ENCODE data around the gene HPX. TPM values are rescaled to one million over a fixed set of nuclear protein-coding genes. Genes with fewer than 3 reads are reported as not detected.

HPX gene
- total and polyA plus RNA-seq, 2 of the 13 experiments (the other 11 are each of a cell fraction or from before 2014, with no cell fraction given), result 9.2 to 57.4 TPM

DNA sequence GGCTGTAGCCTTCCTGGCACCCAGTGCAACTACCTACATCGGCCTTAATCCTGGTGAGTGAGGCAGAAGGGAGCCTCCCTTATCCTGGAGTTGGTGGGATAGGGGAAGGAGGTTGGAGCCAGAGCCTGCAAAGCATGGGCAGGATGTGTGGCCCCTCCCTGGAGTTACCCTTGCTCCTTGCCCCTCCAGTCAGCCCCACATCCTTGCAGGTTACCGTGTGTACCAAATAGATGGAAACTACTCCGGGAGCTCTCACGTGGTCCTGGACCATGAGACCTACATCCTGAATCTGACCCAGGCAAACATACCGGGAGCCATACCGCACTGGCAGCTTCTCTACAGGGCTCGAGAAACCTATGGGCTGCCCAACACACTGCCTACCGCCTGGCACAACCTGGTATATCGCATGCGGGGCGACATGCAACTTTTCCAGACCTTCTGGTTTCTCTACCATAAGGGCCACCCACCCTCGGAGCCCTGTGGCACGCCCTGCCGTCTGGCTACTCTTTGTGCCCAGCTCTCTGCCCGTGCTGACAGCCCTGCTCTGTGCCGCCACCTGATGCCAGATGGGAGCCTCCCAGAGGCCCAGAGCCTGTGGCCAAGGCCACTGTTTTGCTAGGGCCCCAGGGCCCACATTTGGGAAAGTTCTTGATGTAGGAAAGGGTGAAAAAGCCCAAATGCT, 46.7 kb downstream of the HPX start:
- H3K4me2 ChIP-seq (ENCODE audit: low read depth, low read length), result no peak overlapping the region
- H4K20me1 ChIP-seq (ENCODE audit: insufficient read depth, low read length), result no peaks in the 10 kb centered on the region
- H3K27ac ChIP-seq (ENCODE audit: extremely low read length, insufficient read depth, low read length), result no peak overlapping the region
- H3K27me3 ChIP-seq (ENCODE audit: control insufficient read depth in 1 of 2, insufficient read depth in 2 of 2, low read length in 2 of 2), result peaks cover 0 to 3% of the 10 kb centered on the region in 2 experiments; a peak in 3 of 5 replicates
- intact Hi-C loops (cut with micrococcal nuclease; ENCODE audit: unreplicated experiment) (loop anchor here (5.0 kb wide), 1 partner anchor 48 kb away; the partner anchor contains the start of gene HPX), in situ Hi-C loops (cut with HindIII; ENCODE audit: extremely low pct_ligation_motif_present, low pct_unique_long_range_greater_than_20kb) (no loop called here)
- H3K9ac ChIP-seq (ENCODE audit: insufficient read depth, low read depth, low read length), result no peak overlapping the region
- H3K79me2 ChIP-seq (ENCODE audit: insufficient read depth, low read length), result no peaks in the 10 kb centered on the region
- ChIA-PET CTCF (ENCODE audit: low intra/inter-chr PET ratio, low total read pairs) (no interaction called here), POLR2A (no interaction called here)
- H3K4me1 ChIP-seq (ENCODE audit: insufficient read depth, low read length), result peaks cover 21% of the 10 kb centered on the region
- no peaks in the 10 kb centered on the region for H3K36me3 ChIP-seq (replicated peaks in 1 of 2; ENCODE audit: control insufficient read depth in 1 of 2, insufficient read depth in 2 of 2, low read length in 2 of 2)
- DNase-seq (ENCODE audit: low spot score) (no peak), FAIRE-seq (no peak), ATAC-seq (no peak)
- no peak overlapping the region for H3K4me3 ChIP-seq (replicated peaks in 1 of 3; ENCODE audit: insufficient read depth in 1 of 3, low read depth in 2 of 3, low read length in 3 of 3)
- no peak overlapping the region for H2AFZ ChIP-seq (ENCODE audit: low read length)
- H3K9me3 ChIP-seq (ENCODE audit: low read length), result no peaks in the 10 kb centered on the region
- TF ChIP-seq, protein P1, sequence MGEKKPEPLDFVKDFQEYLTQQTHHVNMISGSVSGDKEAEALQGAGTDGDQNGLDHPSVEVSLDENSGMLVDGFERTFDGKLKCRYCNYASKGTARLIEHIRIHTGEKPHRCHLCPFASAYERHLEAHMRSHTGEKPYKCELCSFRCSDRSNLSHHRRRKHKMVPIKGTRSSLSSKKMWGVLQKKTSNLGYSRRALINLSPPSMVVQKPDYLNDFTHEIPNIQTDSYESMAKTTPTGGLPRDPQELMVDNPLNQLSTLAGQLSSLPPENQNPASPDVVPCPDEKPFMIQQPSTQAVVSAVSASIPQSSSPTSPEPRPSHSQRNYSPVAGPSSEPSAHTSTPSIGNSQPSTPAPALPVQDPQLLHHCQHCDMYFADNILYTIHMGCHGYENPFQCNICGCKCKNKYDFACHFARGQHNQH (CRISPR knock-in tag; IDR thresholded peaks at IDR 0.05), result no peak
- TF ChIP-seq MIER3 (CRISPR knock-in tag; IDR thresholded peaks at IDR 0.05; ENCODE audit: borderline replicate concordance) (no peak), PHF8 (CRISPR knock-in tag; IDR thresholded peaks at IDR 0.05) (no peak), ZNF207 (IDR thresholded peaks at IDR 0.05; ENCODE audit: borderline replicate concordance) (no peak), KDM4B (CRISPR knock-in tag; IDR thresholded peaks at IDR 0.05) (no peak), PRMT3 (CRISPR knock-in tag; IDR thresholded peaks at IDR 0.05; ENCODE audit: borderline replicate concordance, low read depth) (no peak), RBFOX2 (IDR thresholded peaks at IDR 0.05; ENCODE audit: low read depth, low read length) (no peak), FOXJ3 (CRISPR knock-in tag; IDR thresholded peaks at IDR 0.05; ENCODE audit: borderline replicate concordance) (no peak), SMAD1 (CRISPR knock-in tag; IDR thresholded peaks at IDR 0.05; ENCODE audit: borderline replicate concordance, low read depth) (no peak), ZNF747 (CRISPR knock-in tag; IDR thresholded peaks at IDR 0.05; ENCODE audit: borderline replicate concordance) (no peak), PHF20 (CRISPR knock-in tag; IDR thresholded peaks at IDR 0.05) (no peak), MZF1 (CRISPR knock-in tag; IDR thresholded peaks at IDR 0.05; ENCODE audit: borderline replicate concordance) (no peak), EED (CRISPR knock-in tag; IDR thresholded peaks at IDR 0.05) (no peak)
- TF ChIP-seq, protein P2, sequence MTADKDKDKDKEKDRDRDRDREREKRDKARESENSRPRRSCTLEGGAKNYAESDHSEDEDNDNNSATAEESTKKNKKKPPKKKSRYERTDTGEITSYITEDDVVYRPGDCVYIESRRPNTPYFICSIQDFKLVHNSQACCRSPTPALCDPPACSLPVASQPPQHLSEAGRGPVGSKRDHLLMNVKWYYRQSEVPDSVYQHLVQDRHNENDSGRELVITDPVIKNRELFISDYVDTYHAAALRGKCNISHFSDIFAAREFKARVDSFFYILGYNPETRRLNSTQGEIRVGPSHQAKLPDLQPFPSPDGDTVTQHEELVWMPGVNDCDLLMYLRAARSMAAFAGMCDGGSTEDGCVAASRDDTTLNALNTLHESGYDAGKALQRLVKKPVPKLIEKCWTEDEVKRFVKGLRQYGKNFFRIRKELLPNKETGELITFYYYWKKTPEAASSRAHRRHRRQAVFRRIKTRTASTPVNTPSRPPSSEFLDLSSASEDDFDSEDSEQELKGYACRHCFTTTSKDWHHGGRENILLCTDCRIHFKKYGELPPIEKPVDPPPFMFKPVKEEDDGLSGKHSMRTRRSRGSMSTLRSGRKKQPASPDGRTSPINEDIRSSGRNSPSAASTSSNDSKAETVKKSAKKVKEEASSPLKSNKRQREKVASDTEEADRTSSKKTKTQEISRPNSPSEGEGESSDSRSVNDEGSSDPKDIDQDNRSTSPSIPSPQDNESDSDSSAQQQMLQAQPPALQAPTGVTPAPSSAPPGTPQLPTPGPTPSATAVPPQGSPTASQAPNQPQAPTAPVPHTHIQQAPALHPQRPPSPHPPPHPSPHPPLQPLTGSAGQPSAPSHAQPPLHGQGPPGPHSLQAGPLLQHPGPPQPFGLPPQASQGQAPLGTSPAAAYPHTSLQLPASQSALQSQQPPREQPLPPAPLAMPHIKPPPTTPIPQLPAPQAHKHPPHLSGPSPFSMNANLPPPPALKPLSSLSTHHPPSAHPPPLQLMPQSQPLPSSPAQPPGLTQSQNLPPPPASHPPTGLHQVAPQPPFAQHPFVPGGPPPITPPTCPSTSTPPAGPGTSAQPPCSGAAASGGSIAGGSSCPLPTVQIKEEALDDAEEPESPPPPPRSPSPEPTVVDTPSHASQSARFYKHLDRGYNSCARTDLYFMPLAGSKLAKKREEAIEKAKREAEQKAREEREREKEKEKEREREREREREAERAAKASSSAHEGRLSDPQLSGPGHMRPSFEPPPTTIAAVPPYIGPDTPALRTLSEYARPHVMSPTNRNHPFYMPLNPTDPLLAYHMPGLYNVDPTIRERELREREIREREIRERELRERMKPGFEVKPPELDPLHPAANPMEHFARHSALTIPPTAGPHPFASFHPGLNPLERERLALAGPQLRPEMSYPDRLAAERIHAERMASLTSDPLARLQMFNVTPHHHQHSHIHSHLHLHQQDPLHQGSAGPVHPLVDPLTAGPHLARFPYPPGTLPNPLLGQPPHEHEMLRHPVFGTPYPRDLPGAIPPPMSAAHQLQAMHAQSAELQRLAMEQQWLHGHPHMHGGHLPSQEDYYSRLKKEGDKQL (CRISPR knock-in tag; IDR thresholded peaks at IDR 0.05; ENCODE audit: low read depth), result no peak
- WGBS (ENCODE audit: low lambda C conversion rate), result 86% methylated on average over 4 of the region's 16 CpGs
- no TSS peak for BruUV-seq (replicated peaks)

All from HepG2 (cell line).